Esophagus muscularis mucosa (tissue), 4 donors: ENCODE measurements around the gene MYCBP2. TPM values are rescaled to one million over a fixed set of nuclear protein-coding genes. Genes with fewer than 3 reads are reported as not detected.
"Not testable (repeated sequence)": the region's sequence is repeated elsewhere in the genome, so short reads cannot be mapped to it uniquely, and the experiment has no call there.

Experiments used
- DNase-seq: peaks from one replicate; pipeline ENCODE4 v3.0.0-alpha.2; 2017; ENCODE audit errors: extremely low spot score
- H3K27ac ChIP-seq, 4 donors: fragments of 200-600 bp; sonication (generic); replicated peaks in 1 of 4; 1 replicate in 3 of 4; 2 replicates in 1 of 4; pipeline ENCODE4 v1.5.1; 2016 to 2019; ENCODE audit warnings: mild to moderate bottlenecking in 1 of 4
- H3K27me3 ChIP-seq, 4 donors: fragments of 200-600 bp; sonication (generic); one replicate each; pipeline versions ENCODE4 v1.5.1 to v1.6.0; 2016 to 2019
- H3K36me3 ChIP-seq, 4 donors: fragments of 200-600 bp; sonication (generic); one replicate each; pipeline ENCODE4 v1.5.1; 2016 to 2019
- H3K4me1 ChIP-seq, 4 donors: fragments of 200-600 bp; sonication (generic); one replicate each; pipeline ENCODE4 v1.5.1; 2016 to 2019
- H3K4me3 ChIP-seq, 4 donors: fragments of 200-600 bp; sonication (generic); 1 replicate in 2 of 4; 2 replicates in 2 of 4; pipeline ENCODE4 v1.5.1; 2016 to 2019; ENCODE audit warnings: mild to moderate bottlenecking in 4 of 4, moderate library complexity in 1 of 4
- H3K9me3 ChIP-seq, 4 donors: fragments of 200-600 bp; sonication (generic); 1 replicate in 3 of 4; 2 replicates in 1 of 4; pipeline ENCODE4 v1.5.1; 2016 to 2019
- EP300 ChIP-seq: sonication (generic); formaldehyde crosslinking; IDR thresholded peaks from one replicate; pipeline ENCODE4 v1.6.1; 2017; ENCODE audit warnings: antibody characterized with exemption
- POLR2A ChIP-seq: fragments of 450-650 bp; IDR thresholded peaks from one replicate; pipeline ENCODE4 v1.6.1; 2017; ENCODE audit warnings: antibody characterized with exemption, moderate library complexity, mild to moderate bottlenecking, low read depth
- POLR2AphosphoS5 ChIP-seq, 2 donors: sonication (generic); formaldehyde crosslinking; IDR thresholded peaks; one replicate each; pipeline ENCODE4 v1.6.1; 2017; ENCODE audit warnings: antibody characterized with exemption in 2 of 2
- WGBS: methylation state at CpG from one replicate; pipeline ENCODE4 v1.1.5; 2018; 5-methylcytosine and 5-hydroxymethylcytosine counted together
- intact Hi-C: fragments of 100-400 bp; cut with DNase I; formaldehyde crosslinking; loops from one replicate; pipeline ENCODE4 v1.15.1; 2023
- total RNA-seq, 4 donors: library from RNA; depleted of rRNA; stranded (reverse); fragments of >200 nt; gene quantifications; one replicate each; pipeline versions ENCODE4 v1.1.0 to v1.2.1, GENCODE V29; 2016
- TF ChIP-seq, protein P1 (sequence below), 3 experiments: fragments of 200-600 bp in 2 of 3; fragments of 450-650 bp in 1 of 3; sonication (generic) in 2 of 3; IDR thresholded peaks; one replicate each; pipeline ENCODE4 v1.5.1; 2017 to 2019; ENCODE audit warnings: antibody characterized with exemption in 3 of 3, mild to moderate bottlenecking in 2 of 3, moderate library complexity in 1 of 3

MYCBP2 gene
- total RNA-seq, 4 donors from 2014 or later: 96.1 to 117 (median 108) TPM

DNA sequence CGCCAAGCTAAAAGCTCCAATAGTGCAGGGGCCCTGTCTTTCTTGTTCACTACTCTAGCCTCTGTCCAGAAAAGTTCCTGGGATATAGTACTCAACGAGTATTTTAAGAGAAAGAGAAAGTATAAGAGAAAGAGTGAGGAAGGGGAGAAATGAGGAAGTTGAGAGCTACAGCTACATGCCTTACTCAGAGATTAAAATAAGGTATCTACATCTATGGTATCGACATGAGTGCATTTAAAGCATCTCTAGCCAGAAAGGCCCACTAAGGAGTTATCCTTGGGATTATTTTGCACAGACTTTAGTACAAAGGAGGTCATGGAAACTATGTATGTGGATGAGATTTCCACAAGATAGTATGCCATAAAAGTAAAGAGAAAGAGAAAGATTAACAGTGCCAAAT lies 28.5 kb downstream of the MYCBP2 start:
- no peak overlapping the region for H3K27ac ChIP-seq
- intact Hi-C loops: no loop called here
- TF ChIP-seq, protein P1, sequence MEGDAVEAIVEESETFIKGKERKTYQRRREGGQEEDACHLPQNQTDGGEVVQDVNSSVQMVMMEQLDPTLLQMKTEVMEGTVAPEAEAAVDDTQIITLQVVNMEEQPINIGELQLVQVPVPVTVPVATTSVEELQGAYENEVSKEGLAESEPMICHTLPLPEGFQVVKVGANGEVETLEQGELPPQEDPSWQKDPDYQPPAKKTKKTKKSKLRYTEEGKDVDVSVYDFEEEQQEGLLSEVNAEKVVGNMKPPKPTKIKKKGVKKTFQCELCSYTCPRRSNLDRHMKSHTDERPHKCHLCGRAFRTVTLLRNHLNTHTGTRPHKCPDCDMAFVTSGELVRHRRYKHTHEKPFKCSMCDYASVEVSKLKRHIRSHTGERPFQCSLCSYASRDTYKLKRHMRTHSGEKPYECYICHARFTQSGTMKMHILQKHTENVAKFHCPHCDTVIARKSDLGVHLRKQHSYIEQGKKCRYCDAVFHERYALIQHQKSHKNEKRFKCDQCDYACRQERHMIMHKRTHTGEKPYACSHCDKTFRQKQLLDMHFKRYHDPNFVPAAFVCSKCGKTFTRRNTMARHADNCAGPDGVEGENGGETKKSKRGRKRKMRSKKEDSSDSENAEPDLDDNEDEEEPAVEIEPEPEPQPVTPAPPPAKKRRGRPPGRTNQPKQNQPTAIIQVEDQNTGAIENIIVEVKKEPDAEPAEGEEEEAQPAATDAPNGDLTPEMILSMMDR (IDR thresholded peaks at IDR 0.05): no peak
- TF ChIP-seq EP300: no peak
- TF ChIP-seq POLR2AphosphoS5 (IDR thresholded peaks at IDR 0.05): no peak
- no peak for TF ChIP-seq POLR2A
- H3K9me3 ChIP-seq: no peaks in the 10 kb centered on the region
- H3K4me1 ChIP-seq: peaks cover 12 to 53% (median 31%) of the 10 kb centered on the region in 4 donors
- H3K4me3 ChIP-seq: no peak overlapping the region
- peaks cover 0 to 16% (median 8%) of the 10 kb centered on the region in 4 donors for H3K36me3 ChIP-seq
- DNase-seq: no peak
- H3K27me3 ChIP-seq: no peaks in the 10 kb centered on the region
- WGBS: 85% methylated on average over 3 of the region's 3 CpGs

DNA sequence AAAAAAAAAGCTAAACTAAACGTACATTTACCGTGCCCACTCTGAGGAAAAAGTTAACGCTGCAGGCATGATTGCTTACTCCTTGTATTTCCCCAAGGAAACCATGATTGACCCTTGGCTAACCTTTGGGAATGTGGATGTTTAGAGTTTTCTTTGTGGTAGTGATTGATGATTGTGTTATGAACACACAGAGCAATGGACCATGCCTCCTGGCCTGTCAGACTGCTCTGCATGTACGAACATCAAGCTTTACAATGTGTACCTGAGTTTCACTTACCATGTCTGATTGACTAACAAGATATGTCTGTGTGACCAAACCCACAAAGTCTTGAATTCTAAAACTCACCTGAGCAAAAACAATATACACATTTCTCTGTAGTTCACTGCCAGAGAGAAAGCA lies 35.1 kb downstream of the MYCBP2 start:
- TF ChIP-seq, protein P1 (IDR thresholded peaks at IDR 0.05): no peak
- TF ChIP-seq POLR2AphosphoS5 (IDR thresholded peaks at IDR 0.05) (no peak), EP300 (no peak), POLR2A (no peak)
- H3K36me3 ChIP-seq: peaks cover 17 to 63% (median 39%) of the 10 kb centered on the region in 4 donors
- intact Hi-C loops: no loop called here

DNA sequence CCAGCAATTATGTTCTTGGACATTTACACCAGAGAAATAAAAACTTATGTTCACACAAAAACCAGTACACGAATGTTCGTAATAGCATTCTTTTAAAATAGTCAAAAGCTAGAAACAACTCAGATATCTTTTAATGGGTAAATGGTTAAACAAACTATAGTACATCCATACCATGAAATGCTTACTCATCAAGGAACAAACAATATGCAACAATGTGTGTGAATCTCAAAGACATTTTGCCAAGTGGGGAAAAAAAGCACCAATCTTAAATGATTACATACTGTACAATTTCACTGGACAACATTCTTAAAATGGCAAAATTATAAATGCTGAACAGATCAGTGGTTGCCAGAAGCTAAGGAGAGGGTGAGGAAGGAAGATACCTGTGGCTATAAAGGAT lies 36.6 kb downstream of the MYCBP2 start:
- Histone ChIP-seq H3K36me3 (peaks cover 14 to 67% (median 34%) of the 10 kb centered on the region in 4 donors), H3K27ac (no peak overlapping the region), H3K9me3 (peaks cover 0 to 6% (median 0%) of the 10 kb centered on the region in 4 donors), H3K27me3 (no peaks in the 10 kb centered on the region), H3K4me3 (no peak overlapping the region), H3K4me1 (no peaks in the 10 kb centered on the region)
- TF ChIP-seq, protein P1 (IDR thresholded peaks at IDR 0.05): no peak
- no peak for TF ChIP-seq EP300
- no peak for TF ChIP-seq POLR2AphosphoS5 (IDR thresholded peaks at IDR 0.05)
- TF ChIP-seq POLR2A: no peak
- no peak for DNase-seq
- WGBS: 97% methylated on average over 2 of the region's 2 CpGs
- intact Hi-C loops: no loop called here

More for the DNA sequence above, 35.1 kb downstream of the MYCBP2 start:
- H3K4me1 ChIP-seq: peaks cover 0 to under 1% (median 0%) of the 10 kb centered on the region in 4 donors
- H3K27ac ChIP-seq: no peak overlapping the region
- no peak for DNase-seq
- peaks cover 0 to 6% (median 0%) of the 10 kb centered on the region in 4 donors for H3K9me3 ChIP-seq
- H3K27me3 ChIP-seq: no peaks in the 10 kb centered on the region
- 60% methylated on average over 4 of the region's 4 CpGs for WGBS
- no peak overlapping the region for H3K4me3 ChIP-seq

DNA sequence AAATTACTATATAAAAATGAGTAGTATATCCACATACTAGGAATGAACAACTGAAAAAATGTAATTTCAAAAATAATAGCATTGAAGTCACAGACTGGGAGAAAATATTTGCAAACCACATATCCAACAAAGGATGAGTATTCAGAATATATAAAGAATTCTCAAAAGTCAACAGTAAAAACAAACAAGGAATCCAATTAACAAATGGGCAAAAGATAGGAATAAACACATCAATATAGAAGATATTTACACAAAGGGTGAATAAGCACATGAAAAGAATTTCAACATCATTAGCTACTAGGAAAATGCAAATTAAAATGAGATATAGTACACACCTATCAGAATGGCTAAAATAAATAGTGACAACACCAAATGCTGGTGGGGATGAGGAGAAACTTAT lies 37.0 kb downstream of the MYCBP2 start:
- Histone ChIP-seq H3K4me3 (no peak overlapping the region), H3K36me3 (peaks cover 14 to 66% (median 33%) of the 10 kb centered on the region in 4 donors), H3K27me3 (no peaks in the 10 kb centered on the region), H3K27ac (no peak overlapping the region), H3K4me1 (no peaks in the 10 kb centered on the region), H3K9me3 (peaks cover 0 to 6% (median 0%) of the 10 kb centered on the region in 4 donors)
- TF ChIP-seq, protein P1 (IDR thresholded peaks at IDR 0.05): no peak
- no peak for TF ChIP-seq POLR2AphosphoS5 (IDR thresholded peaks at IDR 0.05)
- TF ChIP-seq POLR2A: no peak
- TF ChIP-seq EP300: no peak
- DNase-seq: no peak
- intact Hi-C loops: no loop called here

DNA sequence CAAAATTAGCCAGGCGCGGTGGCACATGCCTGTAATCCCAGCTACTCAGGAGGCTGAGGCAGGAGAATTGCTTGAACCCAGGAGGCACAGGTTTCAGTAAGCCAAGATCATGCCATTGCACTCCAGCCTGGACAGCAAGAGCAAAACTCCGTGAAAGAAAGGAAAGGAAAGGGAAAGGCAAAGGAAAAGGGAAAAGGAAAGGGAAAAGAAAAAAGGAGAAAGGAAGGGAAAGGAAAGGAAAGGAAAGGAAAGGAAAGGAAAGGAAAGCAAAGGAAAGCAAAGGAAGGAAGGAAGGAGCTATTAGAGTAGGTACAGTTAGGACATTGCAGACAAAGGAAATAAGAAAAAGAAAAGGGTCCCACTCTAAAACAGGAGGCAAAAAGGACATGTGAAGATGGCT lies 41.3 kb downstream of the MYCBP2 start:
- DNase-seq, H3K4me3 ChIP-seq, H3K27me3 ChIP-seq, H3K9me3 ChIP-seq, H3K27ac ChIP-seq, H3K4me1 ChIP-seq, intact Hi-C loops: not testable (repeated sequence)
- peaks cover under 1 to 36% (median 11%) of the 10 kb centered on the region in 4 donors for H3K36me3 ChIP-seq
- 98% methylated on average over 3 of the region's 3 CpGs for WGBS
